Measurements from ENCODE around the gene PITPNC1.
A peak's percentile ranks its signal among the peaks of the same experiment; 100 is the strongest.
"Not testable (repeated sequence)": the region's sequence is repeated elsewhere in the genome, so short reads cannot be mapped to it uniquely, and the experiment has no call there.

Gene PITPNC1

DNA sequence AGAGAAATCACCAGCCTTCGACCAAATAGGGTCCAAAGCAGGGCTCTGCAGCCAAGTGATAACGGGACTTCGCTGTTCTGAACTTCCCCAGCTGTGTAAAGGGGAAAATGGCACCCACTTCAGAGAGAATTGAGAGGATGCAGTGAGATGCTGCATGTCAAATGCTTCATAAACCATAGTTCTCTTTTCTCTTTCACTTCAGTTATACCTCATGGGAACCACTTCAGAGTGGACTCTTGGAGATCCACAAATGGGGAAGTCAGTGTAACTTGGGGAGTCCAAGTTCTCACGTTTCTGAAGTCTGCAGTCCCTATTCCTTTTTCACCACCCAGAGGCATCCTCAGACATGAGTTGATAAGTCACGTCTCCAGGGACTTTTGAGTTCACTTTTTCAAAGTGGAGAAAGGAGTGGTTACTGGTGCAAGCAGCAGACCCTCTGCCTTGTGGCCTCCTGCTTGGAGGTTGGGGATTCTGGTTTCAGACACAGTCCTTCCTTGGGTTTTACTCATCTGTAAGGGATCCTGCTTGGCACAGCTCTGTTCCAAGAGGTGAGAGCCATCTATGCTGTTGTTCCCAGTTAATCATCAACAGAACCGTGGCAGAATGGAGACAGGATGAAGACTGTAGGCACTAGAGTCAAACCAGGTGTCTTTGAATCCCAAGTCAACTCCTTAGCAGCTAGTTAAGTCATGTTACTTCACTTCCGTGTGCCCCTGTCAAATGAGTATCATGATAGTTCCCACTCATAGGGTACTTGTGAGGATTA, 217.2 kb downstream of the PITPNC1 start:
- DNase-seq, result no peak

DNA sequence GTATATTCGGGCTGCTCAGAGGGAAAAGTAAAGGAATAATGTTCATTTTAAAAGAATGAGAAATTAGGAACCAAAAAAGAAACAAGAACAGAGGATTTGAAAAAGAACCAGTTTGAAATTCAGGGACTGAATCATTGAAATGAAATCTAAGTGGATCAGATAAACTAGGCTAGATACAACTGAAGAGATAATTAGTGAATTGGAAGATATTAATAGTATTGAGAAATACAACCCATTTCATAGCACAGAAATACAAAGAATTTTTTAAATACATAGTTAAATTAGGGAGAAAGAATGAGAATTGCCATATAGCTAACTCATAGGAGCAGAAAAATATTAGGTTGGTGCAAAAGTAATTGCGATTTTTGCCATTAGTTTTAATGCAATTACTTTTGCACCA, 223.3 kb downstream of the PITPNC1 start:
- no peak for DNase-seq

DNA sequence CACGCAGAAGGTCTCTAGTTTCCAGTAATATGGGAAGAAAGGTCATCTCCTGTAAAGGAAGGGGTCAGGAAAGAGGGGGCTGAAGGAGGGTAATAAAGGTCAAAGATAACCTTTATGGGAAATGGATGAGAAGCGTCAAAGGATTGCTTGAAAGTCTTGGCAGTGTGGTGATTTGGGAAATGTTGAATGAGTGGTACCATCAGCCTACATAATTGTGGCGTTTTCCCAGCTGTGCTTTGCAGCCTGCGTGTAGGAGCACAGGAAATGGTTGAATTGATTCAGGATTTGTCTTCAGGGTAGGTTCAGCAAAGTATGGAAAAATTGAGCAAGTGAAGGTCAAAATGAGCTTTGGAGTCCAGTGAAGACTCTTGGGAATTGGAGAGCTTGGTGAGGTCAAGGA, 224.8 kb downstream of the PITPNC1 start:
- DNase-seq, result no peak

DNA sequence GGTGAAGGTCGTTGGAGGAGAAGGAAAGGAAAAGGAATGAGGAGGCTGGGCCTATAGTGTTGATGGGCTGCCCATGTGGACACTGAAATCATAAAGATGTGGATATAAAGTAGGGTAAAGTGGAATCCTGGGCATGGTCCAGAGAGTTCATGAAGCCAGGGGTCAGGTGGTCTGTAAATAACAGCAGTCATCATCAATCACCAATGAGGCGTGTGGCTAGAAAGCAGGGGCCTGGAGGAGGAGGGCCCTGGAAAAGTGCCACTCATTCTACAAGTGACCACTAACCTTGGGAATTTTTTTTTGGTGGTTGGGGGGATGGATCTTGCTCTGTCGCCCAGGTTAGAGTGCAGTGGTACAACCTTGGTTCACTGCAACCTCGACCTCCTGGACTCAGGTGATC, 225.4 kb downstream of the PITPNC1 start:
- DNase-seq, result no peak

DNA sequence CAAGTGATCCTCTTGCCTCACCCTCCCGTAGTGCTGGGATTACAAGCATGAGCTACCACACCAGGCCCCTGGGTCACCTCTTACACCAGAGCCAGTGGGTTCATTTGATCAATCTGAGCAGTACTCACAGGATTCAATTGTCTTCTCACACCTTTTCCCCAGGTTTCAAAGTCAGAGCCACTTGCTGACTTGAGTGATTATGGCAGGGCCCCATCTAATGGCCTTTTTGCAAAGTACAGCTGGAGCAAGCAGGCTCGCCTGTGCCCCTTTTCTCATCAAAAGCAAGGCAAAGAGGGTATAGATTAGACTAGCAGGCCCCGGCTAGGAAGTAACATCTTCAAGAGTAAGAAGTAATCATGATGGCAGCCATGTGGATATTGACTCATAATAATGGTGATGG, 225.9 kb downstream of the PITPNC1 start:
- DNase-seq, result no peak

DNA sequence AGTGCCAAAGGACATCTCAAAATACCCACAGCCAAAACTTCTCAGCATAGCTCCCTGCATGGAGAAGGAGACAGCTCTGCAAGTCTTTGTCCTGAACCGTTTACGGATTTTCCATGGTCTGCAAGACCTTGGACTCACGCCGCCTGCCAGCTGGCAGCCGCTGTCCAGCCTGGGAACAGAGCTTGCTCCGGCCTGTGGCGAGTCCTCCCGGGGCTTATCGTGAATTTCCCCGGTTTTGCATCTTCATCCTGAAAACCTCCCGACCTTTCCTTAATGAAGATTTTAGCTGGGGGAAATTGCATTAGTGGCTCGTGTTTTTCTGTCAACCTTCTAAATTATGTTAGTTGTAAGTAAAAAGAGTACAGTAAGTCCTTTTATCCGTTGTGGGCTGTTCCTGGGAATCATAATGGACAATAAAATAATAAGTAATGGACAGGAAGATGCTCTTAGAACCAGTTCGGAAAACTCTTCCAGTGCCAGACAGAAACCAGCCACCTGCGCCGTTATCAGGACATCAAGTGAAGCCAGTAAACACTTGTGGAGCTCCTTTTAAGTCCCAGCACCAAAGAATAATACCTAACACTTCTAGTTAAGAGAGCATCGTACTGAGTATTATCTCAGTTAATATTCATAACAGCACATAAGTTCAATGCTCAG, 228.3 kb downstream of the PITPNC1 start:
- DNase-seq, result no peak

DNA sequence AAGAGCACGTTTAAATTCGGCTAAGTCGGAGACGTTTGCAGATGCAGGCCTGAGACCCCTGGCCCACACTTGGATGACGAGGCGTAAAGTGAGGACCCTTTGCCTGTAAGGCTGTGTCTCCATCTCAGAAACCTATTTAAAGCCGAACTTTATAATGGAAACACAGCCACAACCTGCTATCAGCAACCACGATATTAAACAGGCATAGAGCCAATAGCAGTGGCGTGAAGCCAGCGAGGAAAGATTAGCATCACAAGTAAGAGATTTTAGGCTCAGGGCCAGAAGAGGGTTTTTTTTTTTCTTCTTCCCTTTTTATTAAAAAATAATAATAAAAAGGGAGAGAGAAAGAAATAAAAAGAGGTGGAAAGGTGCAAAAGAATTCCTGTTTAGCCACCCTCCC, 229.4 kb downstream of the PITPNC1 start:
- peak; percentile 62 for DNase-seq

DNA sequence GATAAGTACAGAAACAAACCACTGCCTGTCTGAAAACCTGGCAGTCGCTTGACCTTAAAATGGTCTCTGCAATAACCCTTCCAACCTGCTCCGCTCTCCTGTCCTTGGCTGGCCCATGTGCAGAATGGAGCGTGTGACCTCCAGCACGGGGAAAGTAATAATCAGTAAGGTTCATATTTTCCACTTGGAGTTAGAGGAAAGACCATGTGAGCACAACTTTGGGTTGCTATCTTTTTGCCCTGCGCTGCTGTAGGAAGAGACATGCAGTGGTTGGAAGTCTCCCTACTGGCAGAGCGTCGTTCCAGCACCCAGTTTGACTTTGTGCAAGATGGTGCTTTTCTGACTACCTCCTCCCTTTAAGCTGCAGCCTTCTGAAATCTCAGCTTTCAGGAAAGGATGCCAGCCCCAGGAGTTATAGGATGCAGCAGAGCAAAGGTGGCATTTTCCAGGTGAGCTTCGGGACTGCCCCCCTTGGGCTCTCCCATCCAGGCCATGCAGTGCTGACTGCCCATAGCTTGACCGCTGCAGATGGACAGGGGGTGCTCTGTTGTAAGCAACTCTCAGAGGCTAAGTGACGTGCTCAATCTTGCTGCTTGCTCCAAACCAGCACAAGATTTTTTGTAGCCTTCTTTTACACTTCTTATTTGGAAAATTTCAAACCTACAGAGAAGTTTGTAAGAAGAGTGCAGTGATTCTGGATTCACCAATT, 230.0 kb downstream of the PITPNC1 start:
- DNase-seq, result peak; percentile 62

DNA sequence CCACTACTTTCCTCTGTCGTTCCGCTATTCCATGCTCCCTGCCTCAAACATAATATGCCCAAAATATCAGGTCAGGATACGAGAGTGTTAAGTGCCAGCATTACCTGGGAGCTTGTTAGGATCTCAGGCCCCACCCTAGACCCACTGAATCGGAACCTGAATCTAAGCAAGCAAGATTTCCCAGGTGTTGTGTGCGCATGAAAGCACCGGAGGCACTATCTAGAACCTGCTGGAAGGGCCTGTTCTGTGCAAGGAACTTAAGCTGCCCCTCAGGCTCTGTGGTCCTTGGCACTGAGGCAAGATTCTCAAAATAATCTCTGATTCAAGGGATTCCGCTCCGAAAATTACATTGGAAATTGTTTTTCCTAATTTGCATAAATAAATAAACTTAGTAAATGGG, 233.0 kb downstream of the PITPNC1 start:
- no peak for DNase-seq

DNA sequence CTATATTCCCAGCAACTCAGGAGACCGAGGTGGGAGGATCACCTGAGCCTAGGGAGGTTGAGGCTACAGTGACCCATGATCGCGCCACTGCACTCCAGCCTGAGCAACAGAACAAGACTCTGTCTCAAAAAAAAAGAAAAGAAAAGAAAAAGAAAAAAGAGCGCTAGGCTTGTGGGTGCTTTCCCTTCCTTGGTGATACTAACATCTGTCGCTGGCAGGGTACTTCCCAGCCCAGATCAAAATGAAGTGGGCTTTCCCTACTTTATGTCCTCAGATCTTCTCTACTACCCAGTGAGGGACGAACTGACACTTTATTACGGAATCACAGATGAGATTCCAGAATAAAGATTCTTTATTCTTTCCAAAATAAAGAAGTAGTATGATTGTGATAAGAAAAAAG, 236.9 kb downstream of the PITPNC1 start:
- DNase-seq, result no peak

DNA sequence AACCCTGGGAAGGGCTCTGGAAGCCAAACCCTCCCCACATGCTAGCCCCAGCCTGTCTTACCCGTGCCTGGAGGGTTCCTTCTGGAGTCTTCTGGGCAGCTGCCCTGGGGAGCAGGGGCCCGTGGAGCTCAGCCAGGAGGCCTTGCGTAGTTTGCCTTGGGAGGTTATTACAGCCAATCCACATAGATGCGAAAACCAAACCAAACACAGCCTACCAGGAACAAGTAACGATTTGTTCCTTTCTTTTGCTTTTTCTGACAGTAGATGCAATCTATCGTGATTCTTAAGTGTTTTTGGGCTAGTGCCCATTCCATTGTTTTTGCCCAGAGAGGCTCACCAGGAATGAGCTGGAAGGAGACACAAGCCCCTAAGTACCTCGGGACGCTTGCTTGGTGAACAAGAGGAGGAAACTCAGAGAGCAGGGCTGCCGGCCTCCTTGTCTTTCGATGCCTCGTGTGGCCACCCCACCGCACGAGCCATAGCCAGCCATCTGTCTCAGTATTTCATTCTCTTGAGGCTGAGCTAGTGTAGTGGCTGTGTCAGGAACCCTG, 238.0 kb downstream of the PITPNC1 start:
- peak; percentile 44 for DNase-seq

DNA sequence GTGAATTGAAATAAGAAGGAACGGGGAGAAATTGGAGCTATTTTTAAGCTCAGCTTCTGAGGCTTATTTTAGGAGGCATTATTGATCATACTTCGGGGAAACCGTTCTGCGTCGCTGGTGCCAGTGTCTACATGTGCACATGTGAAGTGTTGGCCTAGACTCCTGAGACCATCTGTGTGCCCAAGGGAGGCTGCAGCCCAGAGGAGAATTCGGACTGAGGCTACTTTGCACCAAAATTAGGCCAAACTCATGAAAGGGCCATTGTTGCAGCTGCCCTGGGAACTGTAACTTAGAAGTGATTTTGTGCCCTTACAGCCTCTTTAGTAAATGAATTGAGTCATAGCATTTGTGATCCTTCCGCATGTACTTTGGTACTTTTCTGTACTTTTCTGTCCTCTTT, 238.7 kb downstream of the PITPNC1 start:
- DNase-seq, result no peak

DNA sequence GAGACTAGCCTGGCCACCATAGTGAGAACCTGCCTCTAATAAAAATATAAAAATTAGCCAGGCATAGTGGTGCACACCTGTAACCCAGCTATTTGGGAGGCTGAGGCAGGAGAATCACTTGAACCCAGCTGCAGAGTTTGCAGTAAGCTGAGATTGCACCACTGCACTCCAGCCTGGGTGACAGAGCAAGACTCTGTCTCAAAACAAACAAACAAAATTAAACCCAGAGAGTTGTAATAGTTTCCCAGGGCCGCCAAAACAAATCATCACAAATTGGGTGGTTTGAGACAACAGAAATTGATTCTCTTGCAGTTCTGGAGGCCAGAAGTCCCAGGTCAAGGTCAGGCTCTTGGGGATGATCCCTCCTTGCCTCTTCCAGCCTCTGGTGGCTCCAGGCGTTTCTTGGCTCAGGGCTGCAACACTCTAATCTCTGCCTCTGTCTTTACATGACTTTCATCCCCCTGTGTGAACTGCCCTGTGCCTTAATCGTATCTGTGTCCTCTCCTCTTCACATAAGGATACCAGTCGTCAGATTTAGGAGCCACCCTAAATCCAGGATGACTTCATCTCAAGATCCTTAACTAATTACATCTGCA, 240.3 kb downstream of the PITPNC1 start:
- no peak for DNase-seq

DNA sequence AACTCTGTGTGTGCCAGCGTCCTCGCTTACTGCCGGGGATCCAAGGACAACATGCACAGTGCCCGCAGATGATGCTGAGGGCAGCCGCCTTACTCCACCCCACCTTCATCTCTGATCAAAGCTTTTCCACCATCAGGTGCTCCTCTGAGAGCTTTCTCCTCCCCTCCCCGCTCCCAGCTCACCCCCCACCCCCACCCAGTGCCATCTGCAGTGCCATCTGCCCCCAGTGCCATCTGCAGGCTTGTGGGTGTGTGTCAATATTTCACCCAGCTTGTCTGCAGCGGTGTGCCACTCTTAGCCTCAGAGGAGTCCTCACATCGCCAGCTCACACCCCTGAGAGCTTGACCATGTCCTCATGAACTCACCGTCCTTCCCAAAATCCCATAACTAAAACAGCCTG, 242.5 kb downstream of the PITPNC1 start:
- DNase-seq, result no peak

DNA sequence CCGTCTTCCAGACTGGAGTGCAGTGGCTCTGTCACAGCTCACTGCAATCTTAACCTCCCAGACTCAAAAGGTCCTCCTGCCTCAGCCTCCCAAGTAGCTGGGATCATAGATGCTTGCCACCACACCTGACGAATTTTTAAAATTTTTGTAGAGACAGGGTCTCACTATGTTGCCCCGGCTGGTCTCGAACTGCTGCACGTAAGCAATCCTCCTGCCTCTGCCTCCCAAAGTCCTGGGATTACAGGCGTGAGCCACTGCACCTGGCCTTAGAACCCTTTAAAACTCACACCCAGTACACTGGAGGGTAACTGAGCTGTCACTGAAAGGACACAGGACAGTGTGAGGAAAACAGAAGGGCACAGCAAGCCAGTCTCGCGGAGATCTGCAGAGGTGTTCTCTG, 243.0 kb downstream of the PITPNC1 start:
- DNase-seq, result no peak

DNA sequence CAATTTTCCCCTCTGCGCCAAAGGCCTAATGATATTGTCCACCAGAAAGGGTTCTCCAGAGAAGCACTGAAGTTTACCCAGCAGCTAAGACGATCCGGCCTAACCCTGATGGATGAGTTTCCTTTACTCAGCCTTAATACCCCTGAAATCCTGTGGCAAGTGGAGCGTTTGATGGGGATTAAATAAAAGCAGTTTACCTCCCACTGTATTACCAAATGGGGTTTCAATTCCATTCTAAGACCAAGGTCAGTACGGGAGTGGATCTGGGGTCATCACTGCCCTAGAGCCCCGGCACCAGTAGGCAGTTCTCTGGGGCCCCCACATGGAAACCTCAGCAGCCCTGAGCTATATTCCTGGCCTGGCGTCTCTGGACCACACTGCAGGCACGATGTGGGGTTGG, 243.6 kb downstream of the PITPNC1 start:
- no peak for DNase-seq

DNA sequence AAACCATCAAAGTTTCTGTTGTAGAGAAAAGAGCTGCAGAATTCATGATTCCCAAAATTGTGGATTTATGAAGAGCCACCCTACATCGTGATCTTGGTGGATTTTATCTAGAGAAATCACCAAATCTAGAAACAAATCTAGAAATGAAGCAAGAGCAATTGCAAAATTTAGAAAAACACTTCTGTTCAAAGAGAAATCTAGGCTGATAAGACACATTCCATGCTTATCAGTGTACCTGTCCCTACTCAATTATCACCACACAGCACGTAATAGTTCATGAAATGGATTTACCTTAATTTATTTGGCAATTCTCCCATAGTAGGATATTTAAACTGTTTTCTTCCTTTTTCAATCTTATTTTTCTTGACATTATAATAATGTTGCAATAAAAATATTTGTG, 246.7 kb downstream of the PITPNC1 start:
- DNase-seq, result no peak

DNA sequence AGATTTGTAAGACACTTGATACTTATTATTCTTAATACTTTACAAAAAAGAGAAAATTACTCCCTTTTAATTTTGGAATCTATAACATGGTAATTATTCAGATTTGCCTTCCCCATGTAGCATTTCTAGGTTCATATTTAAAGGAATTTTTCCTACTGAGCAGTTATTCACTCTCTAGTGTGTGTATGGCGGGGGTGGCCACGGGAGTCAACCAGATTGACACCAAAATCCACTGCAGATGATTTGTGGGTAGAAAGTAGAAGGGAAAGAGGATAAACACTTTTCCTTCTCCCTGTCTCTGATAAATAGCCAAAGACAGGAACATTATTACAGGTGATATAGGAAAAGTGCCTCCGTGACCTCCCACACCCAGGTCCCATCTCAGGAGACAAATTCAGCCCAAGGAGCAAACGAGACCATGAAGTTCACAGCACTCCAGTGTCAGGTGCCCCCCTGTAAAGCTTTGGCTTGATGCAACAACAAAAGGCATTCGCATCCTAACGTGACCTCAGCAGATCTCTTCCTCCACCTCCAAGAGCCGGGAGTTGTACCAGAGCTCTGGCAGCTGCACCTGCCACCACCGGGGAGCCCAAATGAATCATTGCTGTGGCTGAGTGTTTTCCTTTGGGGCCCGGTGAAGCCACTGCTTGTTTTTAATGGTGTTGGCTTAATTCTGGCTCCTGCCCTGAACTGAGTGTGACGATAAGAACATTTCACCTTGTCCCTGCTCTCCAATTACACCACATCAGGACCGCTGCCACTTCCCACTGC, 248.0 kb downstream of the PITPNC1 start:
- DNase-seq, result peak; percentile 6

DNA sequence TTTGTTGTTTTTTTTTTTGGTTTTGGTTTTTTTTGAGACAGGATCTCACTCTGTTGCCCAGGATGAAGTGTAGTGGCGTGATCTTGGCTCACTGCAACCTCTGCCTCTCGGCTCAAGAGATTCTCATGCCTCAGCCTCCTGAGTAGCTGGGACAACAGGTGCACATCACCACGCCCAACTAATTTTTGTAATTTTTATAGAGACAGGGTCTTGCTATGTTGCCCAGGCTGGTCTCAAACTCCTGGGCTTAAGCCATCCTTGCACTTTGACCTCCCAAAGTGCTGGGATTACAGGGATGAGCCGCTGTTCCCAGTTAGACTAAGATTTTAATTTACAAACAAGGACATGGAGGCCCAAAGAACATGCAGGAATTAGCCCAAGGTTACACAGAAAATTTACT, 248.9 kb downstream of the PITPNC1 start:
- no peak for DNase-seq

DNA sequence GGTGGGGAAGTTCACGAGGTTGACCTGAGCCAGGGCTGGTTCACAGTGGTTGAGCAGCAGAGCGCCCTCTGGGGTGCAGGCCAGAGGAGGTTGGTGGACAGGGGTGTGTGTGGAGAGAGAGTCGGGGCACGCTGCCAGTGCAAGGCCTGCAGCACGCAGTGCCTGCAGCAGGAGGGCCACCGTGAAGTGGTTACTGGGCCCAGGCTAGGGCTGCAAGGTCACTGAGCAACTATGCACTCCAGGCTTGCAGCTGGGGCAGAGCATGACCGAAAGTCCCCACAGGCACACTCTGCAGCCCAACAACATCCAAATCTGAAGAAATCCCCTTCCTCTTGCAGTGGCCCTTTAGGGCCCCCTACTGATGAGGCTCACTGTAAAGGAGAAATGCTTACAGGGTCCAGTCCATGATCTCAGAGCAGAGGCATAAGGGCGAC, 251.5 kb downstream of the PITPNC1 start:
- DNase-seq, result peak; percentile 3

DNA sequence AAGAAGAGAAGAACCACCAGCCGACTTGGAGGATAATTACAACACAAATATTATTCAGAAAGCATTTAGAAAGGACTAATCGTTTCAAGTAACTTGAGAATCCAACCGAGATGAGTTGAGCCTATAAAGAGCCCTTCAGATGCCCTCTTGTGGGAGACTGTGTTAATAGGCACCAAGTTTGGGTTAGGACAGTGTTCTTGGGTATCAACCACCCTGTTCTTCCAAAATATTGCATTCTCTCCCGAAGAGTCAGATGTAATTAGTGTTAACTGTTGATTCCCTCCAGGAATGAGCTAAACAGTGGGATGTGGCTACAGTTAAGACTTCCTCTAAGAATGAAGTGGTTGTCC, 252.9 kb downstream of the PITPNC1 start:
- DNase-seq, result peak; percentile 81

DNA sequence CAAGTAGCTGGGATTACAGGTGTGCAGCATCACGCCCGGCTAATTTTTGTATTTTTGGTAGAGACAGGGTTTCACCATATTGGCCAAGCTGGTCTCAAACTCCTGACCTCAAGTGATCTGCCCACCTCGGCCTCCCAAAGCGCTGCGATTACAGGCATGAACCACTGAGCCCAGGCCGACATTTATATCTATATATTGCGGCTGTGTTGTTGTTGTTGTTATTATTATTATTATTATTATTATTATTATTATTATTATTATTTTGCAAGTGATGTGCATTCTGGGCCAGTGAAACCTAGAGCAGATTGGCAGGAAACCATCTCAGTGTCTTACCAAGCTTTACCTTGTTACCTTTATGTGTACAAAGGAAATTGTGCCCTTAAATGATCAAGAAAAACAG, 253.8 kb downstream of the PITPNC1 start:
- not testable (repeated sequence) for DNase-seq

DNA sequence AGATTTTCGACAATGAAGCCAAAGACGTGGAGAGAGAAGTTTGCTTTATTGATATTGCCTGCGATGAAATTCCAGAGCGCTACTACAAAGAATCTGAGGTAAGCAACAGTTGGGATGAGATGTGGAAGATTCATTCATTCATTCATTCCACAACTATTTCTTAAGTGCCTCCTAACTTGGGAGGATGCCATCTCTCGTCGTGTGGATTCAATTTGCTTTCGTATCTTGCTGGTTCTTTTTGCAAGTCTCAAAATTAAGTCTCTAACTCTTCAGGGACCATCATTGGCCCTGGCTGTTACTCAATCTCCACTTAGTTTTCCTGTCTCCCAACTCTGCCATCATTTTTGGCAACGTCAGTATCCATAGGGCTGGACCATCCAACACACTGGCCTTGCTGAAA, 255.1 kb downstream of the PITPNC1 start:
- DNase-seq, result no peak
